Calu3 (cell line): Measurements from ENCODE around the gene IFT27. TPM values are rescaled to one million over a fixed set of nuclear protein-coding genes. Genes with fewer than 3 reads are reported as not detected.
"Not testable (repeated sequence)": the region's sequence is repeated elsewhere in the genome, so short reads cannot be mapped to it uniquely, and the experiment has no call there.

ENCODE experiments used
- BruUV-seq: library from RNA; stranded (reverse); fragments of 400-500 nt; replicated peaks from 2 replicates; lab custom pipeline; 2021; lab: Mats Ljungman, UMichigan
- CTCF ChIA-PET: fragments of 300-600 bp; sonication (Branson Sonifier 250); formaldehyde crosslinking; loops from one replicate; lab custom pipeline; 2022; ENCODE audit warnings: antibody characterized with exemption; lab: Charles Lee
- DNase-seq: peaks from one replicate; pipeline ENCODE4 v3.0.0; 2022
- H3K27ac Mint-ChIP-seq: one replicate; pipeline ENCODE4 v1.8.0; 2022; ENCODE audit warnings: mixed read lengths; ENCODE audit not compliant: unreplicated experiment
- H3K27me3 Mint-ChIP-seq: one replicate; pipeline ENCODE4 v1.8.0; 2022; ENCODE audit warnings: mixed read lengths; ENCODE audit not compliant: unreplicated experiment
- H3K36me3 Mint-ChIP-seq: one replicate; pipeline ENCODE4 v1.8.0; 2022; ENCODE audit warnings: mild to moderate bottlenecking, moderate library complexity, mixed read lengths; ENCODE audit not compliant: insufficient read depth, unreplicated experiment
- H3K4me1 Mint-ChIP-seq: one replicate; pipeline ENCODE4 v1.8.0; 2022; ENCODE audit warnings: mild to moderate bottlenecking, low read depth, mixed read lengths; ENCODE audit not compliant: unreplicated experiment
- H3K4me3 Mint-ChIP-seq: one replicate; pipeline ENCODE4 v1.8.0; 2022; ENCODE audit warnings: mild to moderate bottlenecking, low read depth, moderate library complexity, mixed read lengths; ENCODE audit not compliant: unreplicated experiment
- H3K9me3 Mint-ChIP-seq: one replicate; pipeline ENCODE4 v1.8.0; 2022; ENCODE audit warnings: low read depth, mixed read lengths; ENCODE audit not compliant: unreplicated experiment
- CTCF ChIP-seq: fragments of 200-600 bp; IDR thresholded peaks from one replicate; pipeline ENCODE4 v1.8.0; 2022; ENCODE audit warnings: antibody characterized with exemption; ENCODE audit not compliant: unreplicated experiment
- intact Hi-C: fragments of 100-400 bp; cut with micrococcal nuclease; formaldehyde crosslinking; loops from one replicate; pipeline ENCODE4 v1.10.0; 2022; ENCODE audit not compliant: unreplicated experiment
- total RNA-seq: library from RNA; stranded (reverse); gene quantifications from 2 replicates; pipeline ENCODE4 v1.2.3, GENCODE V29; 2022

The IFT27 gene
- total RNA-seq, 1 experiment from 2014 or later = 41.0 TPM

DNA sequence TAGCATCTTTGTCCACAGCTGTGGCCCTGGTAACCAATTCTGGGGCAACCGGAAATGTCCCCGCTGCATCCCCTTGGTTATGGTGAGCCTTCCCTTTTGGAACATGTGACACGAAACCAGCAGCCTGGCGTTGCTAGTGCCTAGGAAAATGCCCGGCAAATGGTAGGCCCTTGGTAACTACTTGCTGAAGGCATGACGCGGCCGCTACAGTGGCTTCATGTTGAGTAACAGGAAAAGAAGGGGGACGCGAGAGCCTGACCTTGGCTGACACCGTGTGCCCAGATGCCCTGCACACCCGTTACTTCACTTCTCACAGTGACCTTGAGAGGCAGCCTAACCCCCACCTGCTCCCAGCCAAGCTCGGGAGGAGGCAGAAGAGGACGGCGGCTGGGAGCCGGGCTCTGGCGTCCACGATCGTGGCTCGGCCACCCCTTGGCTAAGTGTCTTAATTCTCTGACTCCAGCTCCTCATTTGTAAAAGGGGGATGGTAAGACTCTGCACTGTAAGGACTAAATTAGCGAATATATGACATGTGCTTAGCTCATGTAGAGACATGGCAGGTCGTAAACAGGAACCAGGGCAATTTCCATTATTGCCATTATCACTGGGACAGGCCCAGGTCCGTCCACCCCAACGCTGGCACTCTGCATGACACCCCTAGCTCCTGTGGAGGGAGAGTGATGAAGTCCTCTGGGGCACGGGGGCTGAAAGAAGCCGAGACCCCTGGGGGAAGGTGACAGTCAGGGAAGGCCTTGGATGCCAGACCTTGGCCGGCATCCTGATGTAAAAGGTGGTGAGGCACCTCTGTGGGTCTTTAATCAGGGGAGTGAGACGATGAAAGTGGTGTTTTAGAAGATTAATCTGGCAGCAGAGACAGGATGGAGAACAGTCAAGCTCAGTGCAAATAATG is 18.9 kb downstream of the IFT27 start:
- Mint-ChIP-seq H3K27ac (no peak overlapping the region), H3K4me3 (no peak overlapping the region), H3K36me3 (no peaks in the 10 kb centered on the region), H3K4me1 (peaks cover 9% of the 10 kb centered on the region), H3K9me3 (no peaks in the 10 kb centered on the region), H3K27me3 (peaks cover 58% of the 10 kb centered on the region)
- intact Hi-C loops = no loop called here
- CTCF ChIA-PET = interaction anchor here (0.9 to 1.7 kb wide), 3 partner anchors 12 to 19 kb away, joined by 4 to 8 read pairs (median 6); partner anchors contain the start of gene IFT27
- no peak for TF ChIP-seq CTCF
- no TSS peak for BruUV-seq
- no peak for DNase-seq

DNA sequence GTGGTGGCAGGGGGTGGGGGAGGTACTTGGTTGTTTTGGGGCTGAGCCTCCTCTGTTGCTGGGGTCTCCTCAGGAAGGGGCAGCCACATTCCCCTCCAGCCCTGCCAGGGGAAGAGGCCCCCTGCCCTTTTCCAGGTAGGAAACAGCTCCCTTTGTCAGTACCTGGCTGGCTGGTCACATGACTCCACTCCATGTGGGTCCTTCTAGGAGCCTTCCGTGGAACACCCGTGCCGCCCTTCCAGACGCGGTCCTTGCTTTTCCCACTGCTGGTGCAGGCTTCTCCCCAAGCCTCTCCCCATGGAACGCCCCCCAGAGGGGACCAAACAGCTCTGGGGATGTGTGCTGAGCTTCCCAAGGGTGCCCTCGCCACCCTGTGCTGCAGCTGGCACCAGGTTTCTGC is 19.9 kb downstream of the IFT27 start:
- peaks cover 61% of the 10 kb centered on the region for H3K27me3 Mint-ChIP-seq
- H3K4me1 Mint-ChIP-seq = peaks cover 9% of the 10 kb centered on the region
- no peak for TF ChIP-seq CTCF
- intact Hi-C loops = no loop called here
- no peak overlapping the region for H3K27ac Mint-ChIP-seq
- H3K36me3 Mint-ChIP-seq = no peaks in the 10 kb centered on the region
- DNase-seq = no peak
- no peaks in the 10 kb centered on the region for H3K9me3 Mint-ChIP-seq
- CTCF ChIA-PET = interaction anchor here (0.7 kb wide), 1 partner anchor 209 kb away, joined by 5 read pairs; no protein-coding TSS in a partner anchor
- no peak overlapping the region for H3K4me3 Mint-ChIP-seq
- BruUV-seq = no TSS peak

DNA sequence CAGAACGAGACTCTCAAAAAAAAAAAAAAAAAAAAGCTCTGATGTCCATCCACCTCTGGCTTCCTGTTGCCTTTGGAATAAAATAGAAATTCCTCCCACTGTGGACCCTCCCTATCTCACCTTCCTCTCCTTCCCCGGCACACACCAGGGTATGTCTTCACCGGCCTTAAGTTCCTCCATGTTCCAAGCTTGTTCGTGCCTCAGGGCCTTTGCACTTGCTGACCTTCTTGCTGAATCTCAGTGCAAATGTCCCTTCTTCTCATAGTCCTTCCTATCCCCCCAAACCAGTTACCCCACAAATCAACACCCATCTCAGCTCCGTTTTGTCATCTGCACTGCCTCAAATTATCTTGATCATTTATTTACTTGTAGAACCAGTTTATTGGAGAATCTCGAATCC is 20.6 kb downstream of the IFT27 start:
- Mint-ChIP-seq H3K4me3 (no peak overlapping the region), H3K36me3 (no peaks in the 10 kb centered on the region), H3K27ac (peak overlapping the region; percentile 26), H3K27me3 (peaks cover 61% of the 10 kb centered on the region), H3K9me3 (no peaks in the 10 kb centered on the region), H3K4me1 (peaks cover 9% of the 10 kb centered on the region)
- TF ChIP-seq CTCF = no peak
- CTCF ChIA-PET = interaction anchor here (0.7 kb wide), 1 partner anchor 519 kb away, joined by 4 read pairs; no protein-coding TSS in a partner anchor
- BruUV-seq = no TSS peak
- no peak for DNase-seq
- intact Hi-C loops = no loop called here

GRCh38 chr22:36754881-36755280 is 21.0 kb downstream of the IFT27 start:
- H3K36me3 Mint-ChIP-seq = not testable (repeated sequence)

More at GRCh38 chr22:36754881-36755280, 21.0 kb downstream of the IFT27 start:
- BruUV-seq, H3K27ac Mint-ChIP-seq, H3K4me3 Mint-ChIP-seq, H3K4me1 Mint-ChIP-seq, H3K9me3 Mint-ChIP-seq, intact Hi-C loops, DNase-seq: not testable (repeated sequence)
- H3K27me3 Mint-ChIP-seq = peaks cover 61% of the 10 kb centered on the region
- CTCF ChIA-PET = interaction anchor here (0.7 kb wide), 1 partner anchor 518 kb away, joined by 4 read pairs; no protein-coding TSS in a partner anchor
